Right forelimb (tissue), 1 donor: Measurements from ENCODE around the gene CMTM8.
"Not testable (repeated sequence)": the region's sequence is repeated elsewhere in the genome, so short reads cannot be mapped to it uniquely, and the experiment has no call there.

Experiments
- DNase-seq: peaks from one replicate; pipeline ENCODE4 v3.0.0-alpha.2; 2018

The CMTM8 gene

DNA sequence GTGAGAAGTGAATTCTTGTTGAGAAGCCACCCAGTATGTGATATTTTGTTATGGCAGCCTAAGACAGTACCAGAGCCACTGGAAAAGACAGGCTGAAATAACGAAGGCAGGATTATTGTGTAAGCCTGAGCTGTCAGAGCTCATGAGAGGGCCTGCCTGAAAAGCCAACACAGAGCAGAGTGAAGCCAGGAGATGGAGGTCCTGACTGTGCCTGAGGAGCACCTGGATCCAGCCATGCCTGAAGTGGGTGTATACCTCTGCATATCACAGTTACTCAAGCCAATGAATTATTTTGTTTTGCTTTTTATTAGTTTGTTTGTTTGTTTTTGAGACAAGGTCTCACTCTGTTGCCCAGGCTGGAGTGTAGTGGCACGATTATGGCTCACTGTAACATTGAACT is 149.0 kb downstream of the CMTM8 start:
- no peak for DNase-seq

DNA sequence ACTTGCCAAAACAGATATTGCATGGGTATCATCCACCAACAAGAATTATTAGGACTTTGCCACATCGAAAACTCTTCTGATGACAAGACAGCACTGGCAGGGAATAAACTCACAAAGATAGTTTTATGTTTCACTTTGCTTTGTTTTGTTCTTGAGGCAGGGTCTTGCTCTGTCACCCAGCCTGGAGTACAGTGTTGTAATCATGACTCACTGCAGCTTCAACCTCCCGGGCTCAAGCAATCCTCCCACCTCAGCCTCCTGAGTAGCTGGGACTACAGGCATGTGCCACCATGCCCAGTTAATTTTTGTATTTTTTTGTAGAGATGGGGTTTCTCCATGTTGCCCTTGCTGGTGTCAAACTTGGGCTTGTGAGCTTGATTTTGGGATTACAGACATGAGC is 151.1 kb downstream of the CMTM8 start:
- not testable (repeated sequence) for DNase-seq

DNA sequence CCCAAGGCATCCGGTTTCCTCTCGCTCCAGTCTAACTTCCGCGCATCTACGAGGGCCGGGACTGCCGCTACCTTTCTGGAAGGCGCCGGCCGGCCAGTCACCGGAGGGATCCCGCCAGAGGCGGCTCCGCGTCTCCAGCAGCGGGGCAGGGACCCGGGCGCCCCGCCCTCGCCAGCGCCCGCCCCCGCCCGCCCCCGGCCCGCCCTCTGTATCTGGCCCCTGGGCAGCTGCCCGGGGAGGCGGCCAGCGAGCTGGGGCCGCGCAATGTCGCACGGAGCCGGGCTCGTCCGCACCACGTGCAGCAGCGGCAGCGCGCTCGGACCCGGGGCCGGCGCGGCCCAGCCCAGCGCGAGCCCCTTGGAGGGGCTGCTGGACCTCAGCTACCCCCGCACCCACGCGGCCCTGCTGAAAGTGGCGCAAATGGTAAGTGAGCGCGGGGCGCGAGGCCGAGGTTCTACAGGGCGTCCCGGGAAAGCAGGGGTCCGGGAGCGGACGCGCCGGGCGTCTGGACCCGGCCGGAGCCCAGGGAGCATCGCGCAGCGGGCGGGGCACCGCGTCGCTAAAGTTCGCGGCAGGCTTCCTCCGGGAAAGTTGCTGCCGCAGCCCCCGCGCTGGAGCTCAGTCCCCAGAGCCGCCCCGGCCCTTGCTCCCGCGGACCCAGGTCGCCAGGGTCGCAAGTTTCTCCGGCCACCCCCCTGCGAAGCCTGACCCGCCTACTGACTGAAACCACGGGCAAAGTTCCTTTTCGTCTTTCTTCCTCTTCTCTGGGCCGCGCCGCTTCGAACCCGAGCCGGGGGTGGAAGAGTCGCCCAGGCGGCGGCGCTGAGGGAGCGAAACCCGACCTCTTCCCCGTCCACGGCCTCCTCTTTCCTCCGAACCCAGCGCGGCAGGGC is 153.4 kb downstream of the CMTM8 start, which contains the start of gene CMTM7:
CMTM7 (plus strand) TSS at position 211 of the 893 bp plus-strand sequence; CDS start at position 265, 54 bp downstream.
- peak; percentile 81 for DNase-seq

DNA sequence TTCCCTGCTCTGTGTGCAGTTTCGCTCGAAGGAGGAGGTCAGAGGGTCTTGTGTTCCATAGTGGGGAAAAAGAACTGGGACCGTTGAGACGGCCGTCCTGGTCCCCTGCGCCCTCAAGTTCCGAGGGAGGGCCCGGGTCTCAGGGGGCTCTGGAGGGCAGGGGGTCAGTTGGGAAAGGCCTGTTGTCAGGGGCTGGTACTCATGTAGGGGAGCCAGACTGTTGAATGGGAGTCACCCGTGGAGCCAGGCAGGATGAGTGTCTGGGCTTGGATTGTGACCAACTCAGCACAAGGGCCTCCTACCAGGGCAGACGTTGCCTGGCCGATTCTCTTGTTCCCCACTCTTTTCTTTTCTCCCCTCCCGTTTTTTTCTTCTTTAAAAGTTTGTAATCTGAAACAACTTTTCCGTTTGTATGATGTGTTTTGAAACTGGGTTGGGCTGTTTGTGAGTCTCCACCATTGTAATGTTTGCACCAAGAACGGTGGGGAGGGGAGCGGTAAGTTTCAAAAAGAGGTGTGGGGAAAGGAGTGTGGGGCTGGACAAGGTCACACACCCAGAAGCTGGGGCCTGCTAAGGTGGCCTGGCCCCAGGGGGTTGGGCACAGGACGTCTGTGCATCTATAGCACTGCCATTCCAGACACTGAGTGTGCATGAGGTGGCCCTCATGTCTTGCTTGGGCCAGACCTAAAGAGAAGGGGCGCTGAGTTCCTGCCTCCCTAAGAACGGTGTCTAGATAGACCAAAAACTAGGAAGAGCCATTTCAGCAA is 154.2 kb downstream of the CMTM8 start:
- DNase-seq: peak; percentile 67

DNA sequence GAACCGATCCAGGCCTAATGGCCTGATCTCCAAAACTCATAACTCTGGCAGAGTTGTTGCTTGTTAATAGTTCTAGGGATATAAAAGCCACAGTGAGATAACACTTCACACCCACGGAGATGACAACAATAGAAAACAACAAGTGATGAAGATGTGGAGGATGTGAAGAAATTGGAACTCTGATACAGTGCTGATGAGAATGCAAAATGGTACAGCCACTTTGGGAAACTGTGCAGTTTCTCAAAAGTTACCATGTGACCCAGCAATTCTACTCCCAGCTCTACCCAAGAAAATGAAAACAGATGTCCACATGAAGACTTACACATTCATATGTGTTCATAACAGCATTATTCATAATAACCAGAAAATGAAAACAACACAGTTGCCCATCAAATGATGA is 157.0 kb downstream of the CMTM8 start:
- DNase-seq: no peak

DNA sequence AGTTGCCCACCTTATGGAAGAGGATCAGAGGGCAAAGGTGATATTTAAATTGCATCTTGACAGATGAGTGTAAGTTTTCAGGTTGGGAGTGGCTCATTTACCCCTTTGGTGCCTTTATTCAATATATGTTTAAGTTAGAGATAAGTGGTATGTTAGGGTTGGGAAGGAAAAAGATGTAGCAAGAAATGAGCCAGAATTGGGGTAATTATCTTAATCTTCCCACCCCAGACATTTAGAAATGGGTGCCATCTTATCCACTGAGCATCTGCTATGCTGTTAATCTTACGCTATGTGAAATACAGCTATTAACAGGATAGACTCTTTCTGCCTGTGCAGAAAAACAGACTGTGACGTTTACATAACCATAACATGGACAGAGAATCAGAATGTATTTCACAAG is 159.5 kb downstream of the CMTM8 start:
- DNase-seq: no peak

DNA sequence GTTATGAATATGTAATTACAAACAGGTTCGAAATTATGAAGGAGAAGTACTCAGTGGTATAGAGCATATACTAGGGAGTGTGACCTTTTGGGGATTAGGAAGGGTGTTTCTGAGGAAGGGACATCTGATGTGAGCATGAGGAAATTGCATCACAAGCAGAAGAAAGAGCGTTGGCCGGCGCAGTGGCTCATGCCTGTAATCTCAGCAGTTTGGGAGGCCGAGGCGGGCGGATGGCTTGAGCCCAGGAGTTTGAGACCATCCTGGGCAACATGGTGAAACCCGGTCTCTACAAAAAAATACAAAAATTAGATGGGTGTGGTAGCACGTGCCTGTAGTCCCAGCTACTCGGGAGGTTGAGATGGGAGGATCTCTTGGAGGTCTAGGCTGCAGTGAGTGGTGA is 160.1 kb downstream of the CMTM8 start:
- no peak for DNase-seq

DNA sequence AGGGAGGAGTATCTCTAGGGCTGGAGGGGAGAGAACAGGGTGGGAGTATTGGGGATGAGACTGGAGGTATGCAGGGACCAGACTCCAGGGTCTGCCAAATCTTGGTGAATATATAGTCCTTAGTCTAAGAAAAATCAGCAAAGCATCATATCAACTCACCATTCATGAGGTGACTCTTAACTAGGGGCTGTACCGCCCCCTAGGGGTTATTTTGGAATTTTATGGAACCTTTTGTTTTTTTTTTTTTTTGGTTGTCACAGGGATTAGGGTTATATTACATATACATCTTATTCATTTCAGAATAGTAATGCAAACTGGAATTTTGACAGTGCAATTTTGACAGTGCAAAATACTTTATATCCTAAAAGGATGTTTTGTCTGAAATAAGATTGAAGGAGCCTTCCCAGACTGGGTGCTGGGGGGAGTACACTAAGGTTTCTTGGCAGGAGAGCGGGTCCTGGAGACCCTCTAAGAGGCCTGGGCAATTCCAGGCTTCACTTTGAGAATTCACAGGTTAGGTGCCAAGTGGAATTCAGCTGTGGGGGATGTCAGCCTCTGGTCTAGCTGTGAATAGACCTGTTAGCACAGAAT is 160.6 kb downstream of the CMTM8 start:
- DNase-seq: no peak

DNA sequence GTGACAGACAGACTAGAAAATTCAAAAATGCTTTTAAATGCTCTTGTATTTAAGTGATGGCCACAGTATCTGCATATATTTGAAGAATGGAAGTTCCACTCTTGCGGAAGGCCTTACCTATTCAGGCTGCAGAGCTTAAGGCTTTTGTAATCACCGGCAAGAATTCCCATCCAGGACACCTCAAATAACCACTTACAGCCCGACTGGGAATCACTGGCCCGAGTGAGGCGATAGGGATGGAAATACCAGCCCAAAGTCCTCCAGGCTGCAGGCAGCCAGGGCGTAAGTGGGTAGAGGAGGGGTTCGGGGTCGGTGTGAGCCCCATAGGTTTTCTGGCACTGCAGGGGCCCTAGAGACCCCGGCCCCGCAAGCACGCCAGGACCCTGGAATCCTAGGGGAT is 162.6 kb downstream of the CMTM8 start:
- no peak for DNase-seq

DNA sequence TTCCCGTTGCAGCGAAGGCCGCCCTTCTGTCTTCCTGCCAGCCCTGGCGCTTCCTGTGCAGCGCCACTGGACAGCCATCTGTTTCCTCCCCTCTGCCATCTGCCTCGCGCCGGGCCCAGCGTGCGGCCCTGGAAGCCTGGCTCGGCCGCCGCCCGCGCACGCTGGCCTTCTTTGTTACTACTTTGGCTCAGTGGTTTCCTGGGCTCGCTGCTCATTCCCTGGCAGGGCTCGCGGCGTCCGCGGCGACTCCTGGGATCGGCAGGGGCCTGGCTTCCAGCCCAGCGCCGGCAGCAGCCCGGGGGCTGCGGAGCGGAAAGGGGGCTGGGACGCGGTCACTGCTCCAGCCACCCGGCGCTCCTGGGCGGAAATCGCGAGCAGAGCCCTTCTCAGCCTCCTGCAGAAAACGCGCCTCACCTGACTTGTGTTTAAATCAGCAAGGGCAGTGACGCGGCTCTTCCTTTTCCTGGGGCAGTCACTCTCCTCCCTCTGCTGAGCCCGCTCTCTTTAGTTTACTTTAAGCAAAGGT is 163.1 kb downstream of the CMTM8 start:
- DNase-seq: peak; percentile 85

DNA sequence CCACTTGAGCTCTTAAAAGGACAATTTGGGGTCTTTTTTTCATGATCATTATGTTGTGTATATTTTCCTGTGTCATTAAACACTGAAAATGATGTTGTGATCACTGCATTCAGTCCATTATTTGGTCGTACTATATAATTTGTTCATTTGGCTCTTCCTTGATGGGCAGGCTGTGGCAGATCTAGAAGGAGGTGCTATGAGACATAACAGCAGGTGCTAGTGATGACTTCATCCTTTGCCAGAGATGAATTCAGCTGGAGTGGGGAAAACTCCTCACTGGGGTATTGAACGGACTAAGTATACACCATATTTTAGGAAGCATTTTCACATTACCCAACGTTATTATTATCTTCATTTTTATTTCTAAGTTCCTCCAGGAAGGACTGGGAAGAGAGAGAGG is 165.2 kb downstream of the CMTM8 start:
- DNase-seq: no peak

DNA sequence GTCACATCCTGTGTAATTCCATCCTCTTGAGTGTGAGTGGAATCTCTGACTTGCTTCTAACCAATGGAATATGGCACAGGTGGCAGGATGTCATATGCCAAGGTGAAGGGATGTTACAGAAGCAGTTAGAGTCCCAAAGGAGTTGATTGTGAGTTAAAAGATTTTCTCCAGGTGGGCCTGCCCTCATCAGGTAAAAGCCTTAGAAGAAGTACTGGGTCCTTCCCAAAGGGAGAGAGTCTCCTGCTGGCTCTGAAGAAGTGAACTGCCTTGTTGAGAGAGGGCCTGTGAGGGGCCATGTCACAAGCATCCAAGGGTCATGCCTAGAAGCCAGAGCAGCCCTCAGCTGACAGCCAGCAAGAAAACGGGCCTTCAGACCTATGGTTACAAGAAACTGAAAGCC is 166.2 kb downstream of the CMTM8 start:
- DNase-seq: no peak

DNA sequence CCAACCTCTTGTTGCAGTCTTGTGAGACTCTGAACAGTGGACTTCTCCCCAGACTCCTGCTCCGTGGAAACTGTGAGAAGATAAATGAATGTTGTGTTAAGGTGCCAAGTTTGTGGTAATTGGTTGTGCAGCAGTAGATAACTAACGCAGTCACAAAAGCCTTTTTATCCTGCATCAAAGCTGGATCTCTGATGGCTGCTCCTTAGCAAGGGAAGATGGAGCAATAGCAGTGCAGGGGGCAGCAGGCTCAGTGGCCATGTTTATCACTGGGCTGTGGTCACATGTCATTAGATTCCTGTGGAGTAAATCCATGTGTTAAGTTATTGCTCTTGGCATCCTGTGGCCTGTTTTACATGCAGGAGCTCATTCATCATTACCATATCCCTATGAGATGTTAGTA is 166.7 kb downstream of the CMTM8 start:
- DNase-seq: no peak

DNA sequence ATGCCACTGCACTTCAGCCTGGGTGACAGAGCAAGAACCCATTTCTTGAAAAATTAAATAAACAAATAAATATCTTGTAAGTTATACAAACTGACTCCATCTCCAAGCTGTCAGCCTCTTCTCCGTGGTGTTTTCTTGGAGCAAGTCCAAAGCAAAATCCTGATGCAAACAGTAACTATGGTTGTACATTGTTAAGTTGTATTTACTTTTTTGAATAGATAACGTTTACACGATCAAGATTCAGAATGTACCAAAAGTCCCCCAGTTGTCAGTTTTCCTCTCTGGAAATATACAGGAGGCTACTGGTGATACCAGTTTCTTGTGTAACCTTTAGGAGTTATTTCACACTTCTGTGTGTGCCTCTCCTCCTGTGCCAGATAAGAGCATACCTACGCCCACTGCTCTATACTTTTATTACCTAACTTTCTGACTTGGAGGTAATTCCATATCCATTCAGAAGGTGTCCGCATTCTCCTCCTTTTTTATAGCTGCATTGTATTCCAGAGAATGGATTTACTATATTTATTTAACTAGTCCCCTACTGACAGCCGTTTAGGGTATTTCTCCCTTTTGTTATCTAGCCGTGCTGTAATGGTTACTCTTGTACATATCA is 167.3 kb downstream of the CMTM8 start:
- no peak for DNase-seq

DNA sequence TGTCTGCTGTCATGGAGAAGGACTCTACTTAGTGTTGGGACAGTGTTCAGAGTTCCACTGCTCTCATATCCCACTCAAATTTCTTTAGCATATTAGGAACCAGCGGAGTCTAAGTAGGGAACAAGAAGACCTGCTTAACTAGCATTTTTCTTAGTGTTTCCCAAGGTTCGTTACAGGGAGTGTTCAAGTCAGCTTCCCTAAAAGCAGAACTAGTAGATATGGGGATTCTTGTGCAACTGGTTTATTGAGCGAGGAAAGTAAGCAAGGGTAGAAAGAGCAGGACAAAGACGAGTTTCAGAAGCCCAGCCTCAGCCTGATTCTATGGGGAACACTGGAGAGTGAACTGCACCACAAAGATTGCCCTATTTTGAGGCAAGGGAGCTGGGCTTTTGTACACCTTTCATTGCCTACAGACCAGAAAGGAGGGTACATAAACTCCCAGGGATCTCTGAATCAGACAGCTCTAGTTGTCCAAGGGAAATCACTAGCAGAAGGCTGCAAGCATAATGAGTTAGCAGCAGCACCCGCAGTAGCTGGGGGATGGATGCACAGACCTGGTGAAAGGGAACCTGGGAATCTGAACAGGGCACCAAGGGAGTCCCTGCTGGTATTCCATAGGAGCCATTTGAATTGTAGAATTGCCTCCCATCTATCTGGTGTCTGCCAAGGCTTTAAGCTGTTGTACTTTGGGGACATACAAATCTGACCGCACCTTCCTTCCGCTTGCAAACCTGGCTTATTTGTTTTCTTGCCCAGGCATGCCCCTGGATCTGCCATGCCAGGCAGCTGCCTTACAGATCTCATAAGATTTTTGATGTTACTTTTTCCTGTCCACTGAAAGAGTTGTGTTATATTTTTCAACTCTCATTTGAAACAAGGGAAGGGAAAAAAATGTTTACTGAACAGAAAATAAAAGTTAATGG is 168.3 kb downstream of the CMTM8 start:
- peak; percentile 23 for DNase-seq

DNA sequence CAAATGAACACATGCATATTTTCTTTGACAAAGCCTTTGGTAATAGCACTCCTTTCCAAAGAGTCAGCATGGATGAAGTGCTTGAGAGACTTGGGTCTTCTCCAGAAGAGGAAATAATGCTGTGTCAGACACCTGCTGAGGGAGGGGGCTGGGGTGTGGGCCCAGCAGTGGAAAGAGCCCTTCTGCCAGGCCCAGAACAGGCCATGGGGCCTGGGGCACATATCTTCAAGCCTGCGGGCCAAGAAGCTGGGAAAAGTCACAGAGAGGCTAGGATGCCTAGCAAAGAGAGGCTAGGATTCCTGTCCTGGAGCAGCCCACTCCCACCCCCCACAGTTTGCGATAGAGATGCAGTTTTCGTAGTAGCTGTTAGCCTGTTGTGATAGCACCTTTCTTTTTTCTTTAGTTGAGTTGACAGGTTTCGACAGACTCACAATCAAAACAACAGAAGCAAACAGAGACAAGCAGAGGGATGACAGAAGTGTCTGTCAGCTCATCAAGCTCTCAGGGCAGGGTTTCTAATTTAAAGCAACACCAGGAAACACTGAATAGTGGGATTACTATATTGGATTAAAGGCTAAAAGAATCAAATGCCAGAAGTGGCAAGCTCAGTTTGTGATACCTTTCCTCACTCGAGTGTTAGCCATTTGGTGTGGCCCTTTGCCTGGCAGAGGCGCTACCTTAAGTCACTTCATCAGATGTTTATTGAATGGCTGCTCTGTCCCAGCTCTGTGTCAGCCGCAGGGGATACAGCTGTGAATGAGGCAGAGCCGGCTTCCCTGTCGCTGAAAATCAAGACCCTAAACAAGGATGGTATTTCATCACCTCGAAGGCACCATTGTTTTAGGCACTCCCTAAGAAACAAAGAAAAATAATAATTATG is 172.1 kb downstream of the CMTM8 start:
- DNase-seq: no peak

DNA sequence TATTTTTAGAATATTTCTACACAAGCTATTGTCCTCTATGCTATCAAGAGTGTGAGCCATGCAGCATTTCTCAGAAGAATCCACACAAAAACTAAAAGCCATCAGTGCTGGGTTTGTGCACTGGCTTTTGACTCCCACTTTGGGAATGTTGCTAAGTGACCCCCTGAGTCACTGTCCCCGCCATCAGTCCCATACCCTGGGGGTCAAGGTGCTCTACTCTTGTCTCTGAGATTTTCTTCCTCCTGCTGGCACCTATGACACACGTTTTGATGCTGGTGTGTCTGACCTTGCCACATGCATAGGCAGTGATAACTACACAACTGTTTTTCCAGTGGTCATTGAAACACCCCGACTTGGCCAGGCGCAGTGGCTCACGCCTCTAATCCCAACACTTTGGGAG is 173.0 kb downstream of the CMTM8 start:
- DNase-seq: no peak

DNA sequence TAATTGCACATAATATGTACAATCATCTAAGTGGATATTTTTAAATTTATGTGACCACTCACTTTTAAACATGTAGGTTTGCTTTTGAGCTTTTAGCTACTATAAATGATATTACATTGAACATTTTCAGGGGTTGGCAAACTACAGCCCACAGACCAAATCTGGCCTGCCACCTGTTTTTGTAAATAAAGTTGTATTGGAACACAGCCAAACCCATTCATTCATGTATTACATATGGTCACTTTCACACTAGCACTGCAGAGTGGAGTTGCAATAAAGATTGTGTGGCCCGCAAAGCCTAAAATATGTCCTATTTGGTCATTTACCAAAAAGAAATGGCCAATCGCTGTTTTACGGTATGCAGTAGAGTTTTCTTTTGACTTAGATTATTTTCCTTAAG is 174.4 kb downstream of the CMTM8 start:
- DNase-seq: no peak

DNA sequence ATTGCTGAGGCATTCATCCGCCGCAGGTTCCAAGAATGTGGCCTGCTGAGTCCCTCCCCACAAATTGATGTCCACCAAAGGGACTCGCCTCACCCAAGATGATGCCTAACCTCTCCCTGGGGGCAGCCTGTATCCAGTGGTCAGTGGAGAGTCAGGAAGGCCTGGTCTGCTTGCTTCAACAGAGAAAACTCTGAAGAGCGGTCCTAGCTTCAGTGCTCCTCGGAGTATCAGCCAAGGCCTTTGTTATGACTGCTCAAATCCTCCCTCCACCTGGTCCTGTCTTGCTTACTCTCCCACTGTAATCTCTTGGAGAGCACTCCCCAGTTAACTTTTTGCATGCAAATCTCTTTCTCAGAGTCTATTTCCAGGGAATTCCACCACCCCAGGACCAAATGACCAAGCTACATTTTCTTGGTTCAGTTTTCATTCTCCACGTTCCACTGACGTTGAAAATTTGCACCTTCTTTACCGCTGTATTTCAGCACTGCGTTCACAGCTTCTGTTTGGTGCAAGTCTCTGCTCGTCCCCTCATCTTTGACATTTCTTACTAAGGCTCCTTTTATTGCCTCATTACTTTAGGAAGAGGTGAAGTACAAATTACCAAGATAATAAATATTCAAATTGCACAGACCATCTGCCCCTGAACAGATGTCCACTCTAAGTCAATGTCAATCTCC is 175.5 kb downstream of the CMTM8 start:
- no peak for DNase-seq

DNA sequence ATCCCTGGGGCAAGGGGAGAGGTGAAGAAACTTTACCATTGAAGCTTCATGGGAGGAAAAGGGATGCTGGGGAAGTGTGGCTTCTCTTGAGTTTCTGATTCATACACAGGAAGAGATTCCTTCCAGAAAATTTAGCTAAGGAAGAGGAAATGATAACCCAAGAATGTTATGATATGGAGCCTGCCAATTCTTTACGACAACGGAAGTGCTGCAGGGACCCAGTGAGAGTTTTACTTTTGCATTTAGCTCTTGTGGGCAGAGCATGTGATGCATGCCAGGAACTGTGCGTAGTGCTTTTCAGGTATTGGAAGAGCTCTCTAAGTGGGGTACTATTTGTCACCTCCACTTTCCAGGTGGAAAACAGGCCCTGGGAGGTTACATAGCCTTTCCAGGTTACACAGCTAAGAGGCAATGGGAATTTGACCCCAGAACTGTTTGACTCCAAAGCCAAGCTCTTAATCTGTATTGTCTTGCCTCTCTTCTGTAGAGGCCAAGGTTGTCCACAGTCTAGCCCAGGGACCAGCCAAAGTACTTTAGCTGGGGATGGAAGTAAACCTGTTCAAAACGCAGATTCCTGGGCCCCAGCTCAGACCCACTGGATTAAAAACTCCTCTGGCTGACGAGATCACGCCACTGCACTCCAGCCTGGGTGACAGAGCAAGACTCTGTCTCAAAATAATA is 176.2 kb downstream of the CMTM8 start:
- DNase-seq: no peak
